ENCODE data around the gene TNFRSF6B. TPM values are rescaled to one million over a fixed set of nuclear protein-coding genes. Genes with fewer than 3 reads are reported as not detected.

TNFRSF6B gene
- total and polyA plus RNA-seq, 2 of the 4 experiments (the other 2 are of a cell fraction), result 1.3 to 11.0 TPM

DNA sequence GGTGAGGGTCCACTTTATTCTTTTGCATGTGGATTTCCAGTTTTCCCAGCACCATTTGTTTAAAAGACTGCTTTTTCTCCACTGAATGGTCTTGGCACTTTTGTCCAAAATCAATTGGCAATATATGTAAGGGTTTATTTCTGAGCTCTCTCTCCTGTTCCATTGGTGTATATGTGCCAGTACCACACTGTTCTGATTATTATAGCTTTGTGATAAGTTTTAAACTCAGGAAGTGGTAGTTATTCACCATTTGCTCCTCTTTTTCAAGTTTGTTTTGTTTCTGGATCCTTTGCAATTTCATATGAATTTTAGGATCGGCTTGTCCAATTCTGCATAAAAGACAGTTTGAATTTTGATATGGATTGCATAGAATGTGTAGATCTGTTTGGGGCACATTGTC lies 15.7 kb downstream of the TNFRSF6B start:
- BruUV-seq (replicated peaks), result no TSS peak
- H3K4ac ChIP-seq (ENCODE audit: low read depth, low read length), result no peak overlapping the region
- in situ Hi-C loops (cut with MboI; ENCODE audit: low sequenced_read_pairs), result no loop called here
- no peak overlapping the region for H4K5ac ChIP-seq (ENCODE audit: low read depth, low read length)
- H3K23ac ChIP-seq (ENCODE audit: low read depth, low read length), result no peak overlapping the region
- H3K18ac ChIP-seq (ENCODE audit: low read depth, low read length), result no peak overlapping the region
- H2BK15ac ChIP-seq (ENCODE audit: low read depth, low read length), result no peak overlapping the region
- H3K27ac ChIP-seq (ENCODE audit: insufficient read depth, low read length), result no peak overlapping the region
- CTCF ChIA-PET, result no interaction called here
- no peak overlapping the region for H4K91ac ChIP-seq (ENCODE audit: insufficient read depth, low read depth, low read length)
- peaks cover 4% of the 10 kb centered on the region for H3K9me3 ChIP-seq (ENCODE audit: control insufficient read depth, insufficient read depth, low read length)
- H3K14ac ChIP-seq (replicated peaks; ENCODE audit: low read depth, low read length), result no peak overlapping the region
- peaks cover 32% of the 10 kb centered on the region for H3K36me3 ChIP-seq (ENCODE audit: control insufficient read depth, insufficient read depth, low read length)
- H2AK5ac ChIP-seq (ENCODE audit: low read depth, low read length), result no peak overlapping the region
- DNase-seq (no peak), ATAC-seq (ENCODE audit: low read depth) (no peak)
- no peaks in the 10 kb centered on the region for H3K27me3 ChIP-seq (ENCODE audit: control insufficient read depth, insufficient read depth, low read length)
- no peak overlapping the region for H2BK5ac ChIP-seq (ENCODE audit: low read depth, low read length, poor library complexity, severe bottlenecking)
- no peak overlapping the region for H3K9ac ChIP-seq (ENCODE audit: low read depth, low read length)
- H2AFZ ChIP-seq (replicated peaks; ENCODE audit: low read length, poor library complexity), result no peak overlapping the region
- H2BK20ac ChIP-seq (ENCODE audit: low read depth, low read length), result no peak overlapping the region
- WGBS, 2 experiments (ENCODE audit: extremely low coverage in 2 of 2, insufficient read length in 1 of 2), result 100% methylated on average over 1 of the region's 1 CpG; no CpG with 5 or more reads in 1 of the 2 experiments
- peaks cover 0 to 42% of the 10 kb centered on the region in 2 experiments; a peak in 3 of 4 replicates for H3K79me1 ChIP-seq (ENCODE audit: low read depth in 1 of 2, low read length in 2 of 2)
- H3K4me1 ChIP-seq (ENCODE audit: control insufficient read depth, insufficient read depth, low read length), result peaks cover 5% of the 10 kb centered on the region
- no peak overlapping the region for H3K4me2 ChIP-seq (ENCODE audit: low read depth, low read length)
- intact Hi-C loops (cut with micrococcal nuclease), result no loop called here
- TF ChIP-seq FOS (IDR thresholded peaks at IDR 0.05; ENCODE audit: low read depth, low read length), result no peak
- TF ChIP-seq, protein P1, sequence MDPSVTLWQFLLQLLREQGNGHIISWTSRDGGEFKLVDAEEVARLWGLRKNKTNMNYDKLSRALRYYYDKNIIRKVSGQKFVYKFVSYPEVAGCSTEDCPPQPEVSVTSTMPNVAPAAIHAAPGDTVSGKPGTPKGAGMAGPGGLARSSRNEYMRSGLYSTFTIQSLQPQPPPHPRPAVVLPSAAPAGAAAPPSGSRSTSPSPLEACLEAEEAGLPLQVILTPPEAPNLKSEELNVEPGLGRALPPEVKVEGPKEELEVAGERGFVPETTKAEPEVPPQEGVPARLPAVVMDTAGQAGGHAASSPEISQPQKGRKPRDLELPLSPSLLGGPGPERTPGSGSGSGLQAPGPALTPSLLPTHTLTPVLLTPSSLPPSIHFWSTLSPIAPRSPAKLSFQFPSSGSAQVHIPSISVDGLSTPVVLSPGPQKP (IDR thresholded peaks at IDR 0.05; ENCODE audit: borderline replicate concordance, low read depth, low read length), result no peak
- TF ChIP-seq CEBPB (IDR thresholded peaks at IDR 0.05; ENCODE audit: low read depth, low read length), result no peak
- no peak for TF ChIP-seq RFX5 (IDR thresholded peaks at IDR 0.05; ENCODE audit: low read depth, low read length)
- no peak for TF ChIP-seq MXI1 (IDR thresholded peaks at IDR 0.05; ENCODE audit: borderline replicate concordance, low read depth, low read length)
- no peak for TF ChIP-seq RCOR1 (IDR thresholded peaks at IDR 0.05; ENCODE audit: insufficient replicate concordance, low read length)
- TF ChIP-seq CHD1 (IDR thresholded peaks at IDR 0.05; ENCODE audit: low read depth, low read length), result no peak
- TF ChIP-seq, protein P2, sequence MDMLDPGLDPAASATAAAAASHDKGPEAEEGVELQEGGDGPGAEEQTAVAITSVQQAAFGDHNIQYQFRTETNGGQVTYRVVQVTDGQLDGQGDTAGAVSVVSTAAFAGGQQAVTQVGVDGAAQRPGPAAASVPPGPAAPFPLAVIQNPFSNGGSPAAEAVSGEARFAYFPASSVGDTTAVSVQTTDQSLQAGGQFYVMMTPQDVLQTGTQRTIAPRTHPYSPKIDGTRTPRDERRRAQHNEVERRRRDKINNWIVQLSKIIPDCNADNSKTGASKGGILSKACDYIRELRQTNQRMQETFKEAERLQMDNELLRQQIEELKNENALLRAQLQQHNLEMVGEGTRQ (IDR thresholded peaks at IDR 0.05; ENCODE audit: low read depth, low read length), result no peak
- TF ChIP-seq BHLHE40 (IDR thresholded peaks at IDR 0.05; ENCODE audit: low read depth, low read length), result no peak
- no peak for TF ChIP-seq SMC3 (IDR thresholded peaks at IDR 0.05; ENCODE audit: low read depth, low read length)
- TF ChIP-seq MAFK (IDR thresholded peaks at IDR 0.05; ENCODE audit: low read depth, low read length), result no peak
- TF ChIP-seq, protein P3, sequence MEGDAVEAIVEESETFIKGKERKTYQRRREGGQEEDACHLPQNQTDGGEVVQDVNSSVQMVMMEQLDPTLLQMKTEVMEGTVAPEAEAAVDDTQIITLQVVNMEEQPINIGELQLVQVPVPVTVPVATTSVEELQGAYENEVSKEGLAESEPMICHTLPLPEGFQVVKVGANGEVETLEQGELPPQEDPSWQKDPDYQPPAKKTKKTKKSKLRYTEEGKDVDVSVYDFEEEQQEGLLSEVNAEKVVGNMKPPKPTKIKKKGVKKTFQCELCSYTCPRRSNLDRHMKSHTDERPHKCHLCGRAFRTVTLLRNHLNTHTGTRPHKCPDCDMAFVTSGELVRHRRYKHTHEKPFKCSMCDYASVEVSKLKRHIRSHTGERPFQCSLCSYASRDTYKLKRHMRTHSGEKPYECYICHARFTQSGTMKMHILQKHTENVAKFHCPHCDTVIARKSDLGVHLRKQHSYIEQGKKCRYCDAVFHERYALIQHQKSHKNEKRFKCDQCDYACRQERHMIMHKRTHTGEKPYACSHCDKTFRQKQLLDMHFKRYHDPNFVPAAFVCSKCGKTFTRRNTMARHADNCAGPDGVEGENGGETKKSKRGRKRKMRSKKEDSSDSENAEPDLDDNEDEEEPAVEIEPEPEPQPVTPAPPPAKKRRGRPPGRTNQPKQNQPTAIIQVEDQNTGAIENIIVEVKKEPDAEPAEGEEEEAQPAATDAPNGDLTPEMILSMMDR (conservative IDR thresholded peaks at IDR 0.05; ENCODE audit: low read depth, low read length), result no peak
- no peak for TF ChIP-seq NFE2L2 (IDR thresholded peaks at IDR 0.05; ENCODE audit: low read depth, low read length)
- POLR2A ChIA-PET (ENCODE audit: unreplicated experiment), result no interaction called here
- H3K4me3 ChIP-seq (ENCODE audit: insufficient read depth, low read depth, low read length), result no peak overlapping the region
- H3K56ac ChIP-seq (ENCODE audit: extremely low read depth, insufficient read depth, low read length), result no peak overlapping the region
- no peaks in the 10 kb centered on the region for H3K9me1 ChIP-seq (ENCODE audit: insufficient read depth, low read length)
- H4K8ac ChIP-seq (ENCODE audit: low read depth in 2 of 2, low read length in 2 of 2), result no peak overlapping the region
- no peaks in the 10 kb centered on the region; the same call in none of the 2 replicates for H4K20me1 ChIP-seq (ENCODE audit: insufficient read depth, low read length)
- dilution Hi-C loops (cut with HindIII; ENCODE audit: low sequenced_read_pairs, unreplicated experiment), result no loop called here
- H2BK120ac ChIP-seq (ENCODE audit: low read depth, low read length), result no peak overlapping the region
- H2AK9ac ChIP-seq (replicated peaks; ENCODE audit: low read depth, low read length, poor library complexity), result no peak overlapping the region
